Measurements from ENCODE around the gene ZFAND4. TPM values are rescaled to one million over a fixed set of nuclear protein-coding genes. Genes with fewer than 3 reads are reported as not detected.
"Not testable (repeated sequence)": the region's sequence is repeated elsewhere in the genome, so short reads cannot be mapped to it uniquely, and the experiment has no call there.

Gene ZFAND4
- total RNA-seq, 2 donors from 2014 or later: 10.3 to 17.4 TPM

GRCh38 chr10:45580371-45581215 is 92.0 kb downstream of the ZFAND4 start:
- no peaks in the 10 kb centered on the region for H3K9me3 ChIP-seq
- no peak for TF ChIP-seq CTCF (IDR thresholded peaks at IDR 0.05)
- H3K27ac ChIP-seq: no peak overlapping the region
- H3K4me3 ChIP-seq: no peak overlapping the region
- H3K4me1 ChIP-seq: peaks cover 0 to 28% of the 10 kb centered on the region in 2 donors
- DNase-seq (ENCODE audit: low spot score): no peak
- H3K36me3 ChIP-seq: no peaks in the 10 kb centered on the region
- H3K27me3 ChIP-seq: no peaks in the 10 kb centered on the region

GRCh38 chr10:45578384-45578971 is 94.1 kb downstream of the ZFAND4 start:
- H3K27ac ChIP-seq: no peak overlapping the region
- H3K4me3 ChIP-seq: no peak overlapping the region
- no peaks in the 10 kb centered on the region for H3K9me3 ChIP-seq
- H3K27me3 ChIP-seq: no peaks in the 10 kb centered on the region
- no peak for TF ChIP-seq CTCF (IDR thresholded peaks at IDR 0.05)
- no peaks in the 10 kb centered on the region for H3K36me3 ChIP-seq
- DNase-seq (ENCODE audit: low spot score): no peak
- peaks cover 0 to 28% of the 10 kb centered on the region in 2 donors for H3K4me1 ChIP-seq

- Histone ChIP-seq H3K9me3 (no peaks in the 10 kb centered on the region), H3K27ac (no peak overlapping the region), H3K4me1 (peaks cover 0 to 13% of the 10 kb centered on the region in 2 donors), H3K4me3 (no peak overlapping the region), H3K36me3 (no peaks in the 10 kb centered on the region), H3K27me3 (no peaks in the 10 kb centered on the region)
- TF ChIP-seq CTCF (IDR thresholded peaks at IDR 0.05): no peak
- no peak for DNase-seq (ENCODE audit: low spot score)
These were observed 96.5 kb downstream of the ZFAND4 start for GRCh38 chr10:45575966-45576597.

GRCh38 chr10:45575032-45575761 is 97.4 kb downstream of the ZFAND4 start:
- H3K9me3 ChIP-seq: not testable (repeated sequence)

GRCh38 chr10:45569471-45569870 is 103.1 kb downstream of the ZFAND4 start:
- no peaks in the 10 kb centered on the region for H3K4me1 ChIP-seq
- no peak for DNase-seq (ENCODE audit: low spot score)
- no peak overlapping the region for H3K4me3 ChIP-seq
- TF ChIP-seq CTCF (IDR thresholded peaks at IDR 0.05): no peak
- no peaks in the 10 kb centered on the region for H3K9me3 ChIP-seq
- H3K27me3 ChIP-seq: no peaks in the 10 kb centered on the region
- no peaks in the 10 kb centered on the region for H3K36me3 ChIP-seq
- no peak overlapping the region for H3K27ac ChIP-seq

More at GRCh38 chr10:45575032-45575761, 97.4 kb downstream of the ZFAND4 start:
- DNase-seq (ENCODE audit: low spot score); H3K36me3 ChIP-seq; H3K4me3 ChIP-seq; H3K27me3 ChIP-seq; H3K4me1 ChIP-seq; H3K27ac ChIP-seq: not testable (repeated sequence)

All from right atrium auricular region (tissue), 2 donors.